Osteoblast (primary cell): ENCODE results near the gene B2M. TPM values are rescaled to one million over a fixed set of nuclear protein-coding genes. Genes with fewer than 3 reads are reported as not detected.
A peak's percentile ranks its signal among the peaks of the same experiment; 100 is the strongest.

ENCODE experiments used
- DNase-seq: peaks from one replicate; pipeline ENCODE4 v3.0.0; 2011; ENCODE audit warnings: low spot score, mixed read lengths; ENCODE audit not compliant: insufficient read length; ENCODE audit errors: missing footprints
- H2AFZ ChIP-seq: 2 replicates; pipeline ENCODE4 v1.6.0; 2011; ENCODE audit warnings: mild to moderate bottlenecking, low read length
- H3K27ac ChIP-seq: 2 replicates; pipeline ENCODE4 v1.5.1; 2011; ENCODE audit warnings: mild to moderate bottlenecking, low read depth, low read length, moderate library complexity
- H3K27me3 ChIP-seq: 2 replicates; pipeline ENCODE4 v1.6.0; 2012; ENCODE audit warnings: mild to moderate bottlenecking, control low read depth, inconsistent platforms, low read length, moderate library complexity; ENCODE audit not compliant: insufficient read depth
- H3K36me3 ChIP-seq: 2 replicates; pipeline ENCODE4 v1.5.1; 2011; ENCODE audit warnings: mild to moderate bottlenecking, low read length, control low read depth, moderate library complexity; ENCODE audit not compliant: insufficient read depth
- H3K4me1 ChIP-seq: 2 replicates; pipeline ENCODE4 v1.5.1; 2011; ENCODE audit warnings: mild to moderate bottlenecking, low read length, control low read depth, moderate library complexity; ENCODE audit not compliant: insufficient read depth
- H3K4me2 ChIP-seq: 2 replicates; pipeline ENCODE4 v1.6.0; 2011; ENCODE audit warnings: mild to moderate bottlenecking, low read length; ENCODE audit not compliant: insufficient read depth
- H3K4me3 ChIP-seq: fragments of 200-600 bp; sonication (generic); 3 replicates; pipeline ENCODE4 v1.5.1; 2012; ENCODE audit warnings: mild to moderate bottlenecking, low read length, inconsistent platforms; ENCODE audit not compliant: insufficient read depth
- H3K79me2 ChIP-seq: 2 replicates; pipeline ENCODE4 v1.6.0; 2012; ENCODE audit warnings: mild to moderate bottlenecking, low read length, control low read depth, inconsistent platforms; ENCODE audit not compliant: insufficient read depth
- H3K9me3 ChIP-seq: 2 replicates; pipeline ENCODE4 v1.5.1; 2011; ENCODE audit warnings: low read depth, low read length, control low read depth
- H4K20me1 ChIP-seq: 2 replicates; pipeline ENCODE4 v1.6.0; 2012; ENCODE audit warnings: mild to moderate bottlenecking, low read length, control low read depth; ENCODE audit not compliant: insufficient read depth
- CTCF ChIP-seq: IDR thresholded peaks from 2 replicates; pipeline ENCODE4 v1.5.1; 2011; ENCODE audit warnings: mild to moderate bottlenecking, low read depth, low read length, moderate library complexity; ENCODE audit errors: extremely low read depth
- total RNA-seq: library from RNA; depleted of rRNA; stranded (reverse); fragments of >200 nt; gene quantifications from 2 replicates; pipeline ENCODE4 v1.2.3, GENCODE V29; 2012

The B2M gene
- total RNA-seq, 1 donor: 4,170 TPM

GRCh38 chr15:44711743-44712345, 527 bp downstream of the B2M start:
- Histone ChIP-seq H3K9me3 (no peaks in the 10 kb centered on the region), H3K4me1 (peaks cover 17% of the 10 kb centered on the region), H3K27ac (peak overlapping the region; percentile 92), H3K4me2 (peak overlapping the region; percentile 96), H2AFZ (peak overlapping the region; percentile 83), H4K20me1 (peaks cover 50% of the 10 kb centered on the region), H3K4me3 (peak overlapping the region; percentile 100), H3K79me2 (peaks cover 61% of the 10 kb centered on the region), H3K36me3 (peaks cover 22% of the 10 kb centered on the region), H3K27me3 (no peaks in the 10 kb centered on the region)
- TF ChIP-seq CTCF: no peak
- DNase-seq: no peak

GRCh38 chr15:44712346-44713005, 1.2 kb downstream of the B2M start:
- peaks cover 50% of the 10 kb centered on the region for H4K20me1 ChIP-seq
- peaks cover 17% of the 10 kb centered on the region for H3K4me1 ChIP-seq
- H3K79me2 ChIP-seq: peaks cover 61% of the 10 kb centered on the region
- no peak for TF ChIP-seq CTCF
- H3K27ac ChIP-seq: peak overlapping the region; percentile 92
- peak overlapping the region; percentile 100 for H3K4me3 ChIP-seq
- peaks cover 28% of the 10 kb centered on the region for H3K36me3 ChIP-seq
- DNase-seq: peak; percentile 56
- peak overlapping the region; percentile 96 for H3K4me2 ChIP-seq
- peak overlapping the region; percentile 3 for H2AFZ ChIP-seq
- H3K27me3 ChIP-seq: no peaks in the 10 kb centered on the region
- H3K9me3 ChIP-seq: no peaks in the 10 kb centered on the region

- H2AFZ ChIP-seq: no peak overlapping the region
- peaks cover 50% of the 10 kb centered on the region for H4K20me1 ChIP-seq
- peaks cover 17% of the 10 kb centered on the region for H3K4me1 ChIP-seq
- no peak for DNase-seq
- H3K4me3 ChIP-seq: peak overlapping the region; percentile 100
- TF ChIP-seq CTCF: peak; percentile 38
- no peaks in the 10 kb centered on the region for H3K27me3 ChIP-seq
- no peaks in the 10 kb centered on the region for H3K9me3 ChIP-seq
- peak overlapping the region; percentile 96 for H3K4me2 ChIP-seq
- H3K36me3 ChIP-seq: peaks cover 37% of the 10 kb centered on the region
- H3K79me2 ChIP-seq: peaks cover 61% of the 10 kb centered on the region
- peak overlapping the region; percentile 92 for H3K27ac ChIP-seq
Observed at GRCh38 chr15:44713006-44713966, 2.0 kb downstream of the B2M start.
